Fibroblast of lung (primary cell): ENCODE measurements around the gene BCAS1. TPM values are rescaled to one million over a fixed set of nuclear protein-coding genes. Genes with fewer than 3 reads are reported as not detected.

Source experiments
- DNase-seq, 2 donors: peaks; one replicate each; pipeline versions ENCODE4 v3.0.0 to v3.0.0-alpha.2; 2010; ENCODE audit warnings: low read depth in 2 of 2
- H2AFZ ChIP-seq: 2 replicates; pipeline ENCODE4 v1.5.1; 2012; ENCODE audit warnings: low read length, control low read depth, inconsistent platforms
- H3K27ac ChIP-seq: 2 replicates; pipeline ENCODE4 v1.5.1; 2011; ENCODE audit warnings: low read length, control low read depth; ENCODE audit not compliant: insufficient read depth
- H3K27me3 ChIP-seq: 2 replicates; pipeline ENCODE4 v1.5.1; 2011; ENCODE audit warnings: mild to moderate bottlenecking, low read length; ENCODE audit not compliant: control insufficient read depth, insufficient read depth
- H3K36me3 ChIP-seq: 2 replicates; pipeline ENCODE4 v1.5.1; 2011; ENCODE audit warnings: low read length; ENCODE audit not compliant: control insufficient read depth, insufficient read depth
- H3K4me1 ChIP-seq: 2 replicates; pipeline ENCODE4 v1.5.1; 2011; ENCODE audit warnings: low read length; ENCODE audit not compliant: control insufficient read depth, insufficient read depth; ENCODE audit errors: extremely low read depth
- H3K4me2 ChIP-seq: 2 replicates; pipeline ENCODE4 v1.5.1; 2011; ENCODE audit warnings: low read length, control low read depth; ENCODE audit not compliant: insufficient read depth; ENCODE audit errors: extremely low read depth
- H3K4me3 ChIP-seq, 4 experiments: fragments of 200-600 bp in 1 of 4; sonication (generic) in 1 of 4; replicated peaks in 1 of 4; 2 replicates each; pipeline ENCODE4 v1.5.1; 2011 to 2016; ENCODE audit warnings: low read length in 4 of 4, low read depth in 3 of 4, mild to moderate bottlenecking in 3 of 4, control low read depth in 2 of 4, inconsistent platforms in 1 of 4, mixed read lengths in 1 of 4; ENCODE audit not compliant: insufficient read depth in 1 of 4; ENCODE audit errors: control extremely low read depth in 1 of 4
- H3K79me2 ChIP-seq: 2 replicates; pipeline ENCODE4 v1.5.1; 2012; ENCODE audit warnings: mild to moderate bottlenecking, low read length, inconsistent platforms; ENCODE audit not compliant: control insufficient read depth, insufficient read depth
- H3K9ac ChIP-seq: 2 replicates; pipeline ENCODE4 v1.5.1; 2011; ENCODE audit warnings: mild to moderate bottlenecking, low read length, control low read depth; ENCODE audit not compliant: insufficient read depth
- H3K9me3 ChIP-seq: 2 replicates; pipeline ENCODE4 v1.5.1; 2012; ENCODE audit warnings: low read depth, low read length; ENCODE audit not compliant: control insufficient read depth, insufficient read depth
- H4K20me1 ChIP-seq: 2 replicates; pipeline ENCODE4 v1.5.1; 2011; ENCODE audit warnings: low read length; ENCODE audit not compliant: control insufficient read depth, insufficient read depth; ENCODE audit errors: extremely low read depth
- CTCF ChIP-seq, 2 donors: IDR thresholded peaks in 1 of 2; conservative IDR thresholded peaks in 1 of 2; 1 replicate in 1 of 2; 2 replicates in 1 of 2; pipeline ENCODE4 v1.5.1; 2011 to 2012; ENCODE audit warnings: low read length in 2 of 2, control low read depth in 1 of 2, inconsistent platforms in 1 of 2, low read depth in 1 of 2, mild to moderate bottlenecking in 1 of 2
- EZH2 ChIP-seq: IDR thresholded peaks from 2 replicates; pipeline ENCODE4 v1.5.1; 2012; ENCODE audit warnings: low read length, control low read depth, mild to moderate bottlenecking; ENCODE audit errors: missing control alignments
- polyA plus RNA-seq, 2 donors: library from polyadenylated mRNA; depleted of rRNA in 1 of 2; stranded (reverse) in 1 of 2; unstranded in 1 of 2; fragments of >200 nt; gene quantifications; 2 replicates each; pipeline ENCODE4 v1.2.1, GENCODE V29; 2011 to 2012; ENCODE audit warnings: missing spikeins in 1 of 2
- total RNA-seq: library from RNA; depleted of rRNA; stranded (reverse); fragments of >200 nt; gene quantifications from 2 replicates; pipeline ENCODE4 v1.2.1, GENCODE V29; 2014

BCAS1 gene
- total and polyA plus RNA-seq, 2 donors (not counting 1 experiment from before 2014, with no cell fraction given), result 0.17 TPM; not detected in 1

GRCh38 chr20:54097236-54097529 is 26.8 kb upstream of the BCAS1 start:
- H3K36me3 ChIP-seq, result no peaks in the 10 kb centered on the region
- no peaks in the 10 kb centered on the region for H4K20me1 ChIP-seq
- H3K4me3 ChIP-seq, result no peak overlapping the region
- TF ChIP-seq EZH2, result no peak
- no peak for TF ChIP-seq CTCF (conservative IDR thresholded peaks at IDR 0.05 in 1 of 2, IDR thresholded peaks at IDR 0.05 in 1 of 2; ENCODE audit: low read depth in 1 of 2, low read length in 2 of 2)
- H3K27me3 ChIP-seq, result peaks cover 5% of the 10 kb centered on the region
- H2AFZ ChIP-seq, result no peak overlapping the region
- no peak overlapping the region for H3K4me2 ChIP-seq
- no peak overlapping the region for H3K9ac ChIP-seq
- no peak overlapping the region for H3K27ac ChIP-seq
- H3K79me2 ChIP-seq, result no peaks in the 10 kb centered on the region
- no peak for DNase-seq
- no peaks in the 10 kb centered on the region for H3K4me1 ChIP-seq
- H3K9me3 ChIP-seq, result no peaks in the 10 kb centered on the region

- peaks cover 5% of the 10 kb centered on the region for H3K27me3 ChIP-seq
- no peak overlapping the region for H3K27ac ChIP-seq
- H3K9ac ChIP-seq, result no peak overlapping the region
- H3K4me1 ChIP-seq, result no peaks in the 10 kb centered on the region
- no peak overlapping the region for H3K4me2 ChIP-seq
- peaks cover 2% of the 10 kb centered on the region for H4K20me1 ChIP-seq
- no peak overlapping the region for H3K4me3 ChIP-seq
- TF ChIP-seq EZH2 (no peak), CTCF (conservative IDR thresholded peaks at IDR 0.05 in 1 of 2, IDR thresholded peaks at IDR 0.05 in 1 of 2; ENCODE audit: low read depth in 1 of 2, low read length in 2 of 2) (no peak)
- H3K36me3 ChIP-seq, result no peaks in the 10 kb centered on the region
- no peak for DNase-seq
- H3K9me3 ChIP-seq, result no peaks in the 10 kb centered on the region
- H2AFZ ChIP-seq, result no peak overlapping the region
- H3K79me2 ChIP-seq, result no peaks in the 10 kb centered on the region
These were observed 25.4 kb upstream of the BCAS1 start for GRCh38 chr20:54095824-54096223.

GRCh38 chr20:54094268-54094580 is 23.8 kb upstream of the BCAS1 start:
- no peaks in the 10 kb centered on the region for H3K9me3 ChIP-seq
- H3K36me3 ChIP-seq, result no peaks in the 10 kb centered on the region
- peaks cover 5% of the 10 kb centered on the region for H3K27me3 ChIP-seq
- H3K27ac ChIP-seq, result no peak overlapping the region
- no peak overlapping the region for H3K9ac ChIP-seq
- TF ChIP-seq EZH2 (no peak), CTCF (conservative IDR thresholded peaks at IDR 0.05 in 1 of 2, IDR thresholded peaks at IDR 0.05 in 1 of 2; ENCODE audit: low read depth in 1 of 2, low read length in 2 of 2) (no peak)
- DNase-seq, result no peak
- H4K20me1 ChIP-seq, result peaks cover 2% of the 10 kb centered on the region
- no peak overlapping the region for H3K4me3 ChIP-seq
- no peak overlapping the region for H3K4me2 ChIP-seq
- H3K79me2 ChIP-seq, result no peaks in the 10 kb centered on the region
- H3K4me1 ChIP-seq, result no peaks in the 10 kb centered on the region
- H2AFZ ChIP-seq, result no peak overlapping the region
